CD4-positive, alpha-beta T cell treated with Interleukin-15 for 1 hour (primary cell): Measurements from ENCODE around the gene ZNF276.

Experiments
- DNase-seq: peaks from one replicate; pipeline ENCODE4 v3.0.0-alpha.2; 2020

The ZNF276 gene

DNA sequence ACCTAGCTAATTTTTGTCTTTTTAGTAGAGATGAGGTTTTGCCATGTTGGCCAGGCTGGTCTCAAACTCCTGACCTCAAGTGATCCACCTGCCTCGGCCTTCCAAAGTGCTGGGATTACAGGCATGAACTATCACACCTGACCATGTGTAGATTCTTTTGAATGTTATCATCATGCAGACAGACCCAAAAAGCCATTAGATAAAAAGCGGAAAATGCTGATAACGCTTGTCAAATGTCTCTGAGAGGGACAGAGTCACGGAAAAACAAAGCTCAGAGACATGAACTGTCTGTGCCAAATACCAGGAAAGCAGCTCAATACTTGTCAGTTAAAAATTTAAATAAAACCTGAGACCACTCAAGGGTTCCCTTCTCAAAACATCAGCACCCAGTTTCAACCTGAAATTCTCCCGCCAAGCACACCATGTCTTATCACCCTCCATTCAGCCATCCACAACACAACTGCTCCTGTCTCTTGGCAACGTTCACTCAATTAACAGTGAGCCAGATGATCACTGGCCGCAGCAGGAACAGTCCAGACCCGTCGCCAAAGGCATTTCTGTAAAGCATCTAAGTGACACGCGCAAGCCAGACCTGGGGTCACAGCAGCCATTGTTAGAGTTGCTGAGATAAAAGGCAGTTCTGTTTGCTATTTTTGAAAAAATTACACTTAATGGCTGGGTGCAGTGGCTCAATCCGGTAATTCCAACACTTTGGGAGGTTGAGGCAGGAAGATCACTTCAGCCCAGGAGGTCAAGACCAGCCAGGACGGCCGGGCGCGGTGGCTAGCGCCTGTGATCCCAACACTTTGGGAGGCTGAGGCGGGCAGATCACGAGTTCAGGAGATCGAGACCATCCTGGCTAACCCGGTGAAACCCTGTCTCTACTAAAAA lies 65.4 kb downstream of the ZNF276 start:
- no peak for DNase-seq

DNA sequence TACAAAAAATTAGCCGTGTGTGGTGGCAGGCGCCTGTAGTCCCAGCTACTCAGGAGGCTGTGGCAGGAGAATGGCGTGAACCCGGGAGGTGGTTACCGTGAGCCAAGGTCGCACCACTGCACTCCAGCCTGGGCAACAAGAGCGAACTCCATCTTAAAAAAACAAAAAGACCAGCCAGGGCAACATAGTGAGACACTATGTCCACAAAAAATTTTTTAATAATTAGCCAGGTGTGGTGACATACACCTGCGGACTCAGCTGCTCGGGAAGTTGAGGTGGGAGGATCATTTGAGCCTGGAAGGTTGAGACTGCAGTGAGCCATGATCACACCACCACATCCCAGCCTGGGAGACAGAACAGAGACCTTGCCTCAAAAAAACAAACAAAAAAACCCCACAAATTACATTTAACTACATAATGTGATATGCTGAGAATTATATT lies 66.0 kb downstream of the ZNF276 start:
- no peak for DNase-seq
